Caki2 (cell line): ENCODE results near the gene NKD1. TPM values are rescaled to one million over a fixed set of nuclear protein-coding genes. Genes with fewer than 3 reads are reported as not detected.

Source experiments
- DNase-seq: peaks from one replicate; pipeline ENCODE4 v3.0.0-alpha.2; 2015; ENCODE audit warnings: low read depth
- in situ Hi-C: cut with HindIII; loops from 2 replicates; pipeline ENCODE4 v1.10.0; 2016; ENCODE audit warnings: low sequenced_read_pairs, low pct_unique_long_range_greater_than_20kb, mixed read lengths
- total RNA-seq: library from RNA; depleted of rRNA; stranded (reverse); fragments of >200 nt; shearing (Covaris generic); gene quantifications from 2 replicates; pipeline ENCODE4 v1.2.3, GENCODE V29; 2014; ENCODE audit warnings: low replicate concordance

NKD1 gene
- total RNA-seq, 1 experiment from 2014 or later = under 0.01 TPM

GRCh38 chr16:50587543-50587942 lies 39.3 kb downstream of the NKD1 start:
- no peak for DNase-seq
- in situ Hi-C loops = no loop called here

GRCh38 chr16:50588276-50588675 lies 40.1 kb downstream of the NKD1 start:
- in situ Hi-C loops = no loop called here

GRCh38 chr16:50591209-50591608 lies 43.0 kb downstream of the NKD1 start:
- DNase-seq = no peak
- in situ Hi-C loops = no loop called here

More at GRCh38 chr16:50588276-50588675, 40.1 kb downstream of the NKD1 start:
- no peak for DNase-seq

- in situ Hi-C loops = no loop called here
- no peak for DNase-seq
These were observed 43.9 kb downstream of the NKD1 start for GRCh38 chr16:50591800-50592771.

- DNase-seq = no peak
- in situ Hi-C loops = no loop called here
These were observed 44.8 kb downstream of the NKD1 start for GRCh38 chr16:50592996-50593395.

- in situ Hi-C loops = no loop called here
- DNase-seq = no peak
These were observed 45.4 kb downstream of the NKD1 start for GRCh38 chr16:50593410-50594150.

GRCh38 chr16:50594308-50595260 lies 46.4 kb downstream of the NKD1 start:
- in situ Hi-C loops = no loop called here
- no peak for DNase-seq

GRCh38 chr16:50595859-50596258 lies 47.7 kb downstream of the NKD1 start:
- no peak for DNase-seq
- in situ Hi-C loops = no loop called here

GRCh38 chr16:50596762-50597450 lies 48.7 kb downstream of the NKD1 start:
- no peak for DNase-seq
- in situ Hi-C loops = no loop called here

GRCh38 chr16:50597563-50598255 lies 49.5 kb downstream of the NKD1 start:
- in situ Hi-C loops = no loop called here

GRCh38 chr16:50598256-50598894 lies 50.2 kb downstream of the NKD1 start:
- in situ Hi-C loops = no loop called here
- DNase-seq = no peak

More at GRCh38 chr16:50597563-50598255, 49.5 kb downstream of the NKD1 start:
- DNase-seq = no peak

- DNase-seq = no peak
These were observed 50.8 kb downstream of the NKD1 start for GRCh38 chr16:50598936-50599361.

GRCh38 chr16:50599494-50599893 lies 51.3 kb downstream of the NKD1 start:
- DNase-seq = no peak
- in situ Hi-C loops = no loop called here

More at GRCh38 chr16:50598936-50599361, 50.8 kb downstream of the NKD1 start:
- in situ Hi-C loops = no loop called here

GRCh38 chr16:50600582-50601283 lies 52.5 kb downstream of the NKD1 start:
- no peak for DNase-seq
- in situ Hi-C loops = no loop called here

GRCh38 chr16:50601341-50601740 lies 53.1 kb downstream of the NKD1 start:
- in situ Hi-C loops = no loop called here
- no peak for DNase-seq

GRCh38 chr16:50602126-50602525 lies 53.9 kb downstream of the NKD1 start:
- no peak for DNase-seq
- in situ Hi-C loops = no loop called here
